ENCODE data around the gene ALKBH1. TPM values are rescaled to one million over a fixed set of nuclear protein-coding genes. Genes with fewer than 3 reads are reported as not detected.
A peak's percentile ranks its signal among the peaks of the same experiment; 100 is the strongest.
"Not testable (repeated sequence)": the region's sequence is repeated elsewhere in the genome, so short reads cannot be mapped to it uniquely, and the experiment has no call there.

Gene ALKBH1, protein sequence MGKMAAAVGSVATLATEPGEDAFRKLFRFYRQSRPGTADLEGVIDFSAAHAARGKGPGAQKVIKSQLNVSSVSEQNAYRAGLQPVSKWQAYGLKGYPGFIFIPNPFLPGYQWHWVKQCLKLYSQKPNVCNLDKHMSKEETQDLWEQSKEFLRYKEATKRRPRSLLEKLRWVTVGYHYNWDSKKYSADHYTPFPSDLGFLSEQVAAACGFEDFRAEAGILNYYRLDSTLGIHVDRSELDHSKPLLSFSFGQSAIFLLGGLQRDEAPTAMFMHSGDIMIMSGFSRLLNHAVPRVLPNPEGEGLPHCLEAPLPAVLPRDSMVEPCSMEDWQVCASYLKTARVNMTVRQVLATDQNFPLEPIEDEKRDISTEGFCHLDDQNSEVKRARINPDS
- polyA plus RNA-seq (ENCODE audit: insufficient read length) = 11.0 TPM

DNA sequence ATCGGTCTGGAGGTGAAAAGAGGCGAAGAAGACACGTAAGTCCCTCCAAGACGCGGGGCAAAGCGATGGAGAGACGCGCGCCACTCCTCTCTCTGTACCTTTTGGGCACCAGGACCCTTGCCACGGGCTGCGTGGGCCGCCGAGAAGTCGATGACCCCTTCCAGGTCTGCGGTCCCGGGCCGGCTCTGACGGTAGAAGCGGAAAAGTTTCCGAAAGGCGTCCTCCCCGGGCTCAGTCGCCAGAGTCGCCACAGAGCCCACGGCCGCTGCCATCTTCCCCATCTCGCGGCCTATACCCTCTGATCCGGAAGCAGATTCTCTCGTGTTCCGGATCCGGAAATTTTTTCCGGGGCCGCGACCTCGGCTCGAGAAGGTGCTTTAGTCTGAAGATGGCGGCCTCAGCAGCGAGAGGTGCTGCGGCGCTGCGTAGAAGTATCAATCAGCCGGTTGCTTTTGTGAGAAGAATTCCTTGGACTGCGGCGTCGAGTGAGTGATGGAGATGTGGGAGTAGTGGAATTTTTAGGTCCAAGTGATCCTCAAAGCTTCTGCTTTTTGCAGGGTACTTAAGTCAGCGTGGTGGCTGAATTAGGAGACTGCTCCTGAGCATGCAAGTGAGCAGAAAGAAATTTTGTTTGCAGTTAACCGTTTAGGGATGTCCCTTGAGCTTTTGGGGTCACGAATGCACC, at the start of gene ALKBH1, which contains the start of gene SLIRP:
Gene ALKBH1, minus strand, starts transcription at position 300 of the 685 bp plus-strand sequence. Its CDS starts 19 bp downstream, at position 281.
Gene SLIRP, plus strand, starts transcription at position 380 of the 685 bp plus-strand sequence. Its CDS starts 9 bp downstream, at position 389.
- peak; percentile 72 for DNase-seq (ENCODE audit: low read depth)

DNA sequence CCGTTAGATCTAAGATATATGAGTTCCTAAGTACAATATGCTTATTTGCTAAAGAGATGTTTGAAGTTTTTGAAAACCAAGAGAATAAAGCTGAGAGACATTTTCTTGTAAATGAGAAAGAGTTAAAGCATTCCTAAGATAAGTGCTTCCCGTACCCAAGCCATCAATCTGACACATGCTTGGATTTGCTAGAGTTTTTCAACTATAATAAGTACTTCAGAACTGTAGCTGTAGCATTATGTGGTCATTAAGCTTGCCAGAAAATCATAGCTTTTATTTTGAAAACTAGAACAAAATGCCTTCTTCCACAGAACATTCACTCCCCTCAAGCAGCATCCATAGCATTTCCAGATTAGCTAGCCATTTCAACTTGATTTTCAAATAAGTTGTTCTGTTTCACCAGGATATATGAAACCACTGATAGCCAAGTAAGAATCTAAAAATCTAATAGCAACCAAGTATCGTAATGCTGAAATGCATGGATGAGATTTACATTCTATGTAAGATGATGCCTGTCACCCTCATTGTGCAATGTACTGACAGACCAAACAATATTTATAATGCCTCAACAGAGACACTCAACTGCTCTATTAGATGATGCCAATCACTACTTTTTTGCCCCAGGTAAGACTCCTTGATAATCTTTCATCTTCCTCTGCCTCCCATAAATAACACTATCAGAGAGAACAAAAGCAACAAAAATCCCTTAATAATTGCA, 45.1 kb upstream of the ALKBH1 start:
- no peak for DNase-seq (ENCODE audit: low read depth)

DNA sequence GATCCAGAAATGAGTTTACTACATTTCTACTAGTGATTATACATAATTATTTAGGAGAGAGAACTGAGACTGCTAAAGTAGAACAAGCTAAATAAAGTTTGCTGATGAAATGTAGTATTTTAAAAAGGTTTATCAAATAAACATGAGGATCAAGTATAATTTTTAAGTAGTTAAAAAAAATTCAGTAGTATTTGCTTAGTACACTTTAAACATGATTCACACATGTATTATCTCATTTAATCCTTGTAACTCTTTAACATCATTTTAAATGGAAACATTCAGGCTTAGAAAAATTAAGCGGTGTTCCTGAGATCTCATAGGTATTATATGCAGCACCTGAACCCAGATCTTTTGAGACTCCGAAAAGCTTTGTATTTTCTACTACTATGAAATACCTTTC, 44.4 kb upstream of the ALKBH1 start:
- DNase-seq (ENCODE audit: low read depth) = no peak

DNA sequence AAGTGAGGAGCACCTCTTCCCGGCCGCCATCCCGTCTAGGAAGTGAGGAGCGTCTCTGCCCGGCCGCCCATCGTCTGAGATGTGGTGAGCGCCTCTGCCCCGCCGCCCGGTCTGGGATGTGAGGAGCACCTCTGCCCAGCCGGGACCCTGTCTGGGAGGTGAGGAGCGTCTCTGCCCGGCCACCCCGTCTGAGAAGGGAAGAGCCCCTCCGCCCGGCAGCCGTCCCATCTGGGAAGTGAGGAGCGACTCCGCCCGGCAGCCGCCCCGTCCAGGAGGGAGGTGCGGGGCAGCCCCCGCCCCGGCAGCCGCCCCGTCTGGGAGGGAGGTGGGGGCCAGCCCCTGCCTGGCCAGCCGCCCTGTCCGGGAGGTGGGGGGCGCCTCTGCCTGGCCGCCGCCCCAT, 39.6 kb upstream of the ALKBH1 start:
- DNase-seq (ENCODE audit: low read depth) = not testable (repeated sequence)

DNA sequence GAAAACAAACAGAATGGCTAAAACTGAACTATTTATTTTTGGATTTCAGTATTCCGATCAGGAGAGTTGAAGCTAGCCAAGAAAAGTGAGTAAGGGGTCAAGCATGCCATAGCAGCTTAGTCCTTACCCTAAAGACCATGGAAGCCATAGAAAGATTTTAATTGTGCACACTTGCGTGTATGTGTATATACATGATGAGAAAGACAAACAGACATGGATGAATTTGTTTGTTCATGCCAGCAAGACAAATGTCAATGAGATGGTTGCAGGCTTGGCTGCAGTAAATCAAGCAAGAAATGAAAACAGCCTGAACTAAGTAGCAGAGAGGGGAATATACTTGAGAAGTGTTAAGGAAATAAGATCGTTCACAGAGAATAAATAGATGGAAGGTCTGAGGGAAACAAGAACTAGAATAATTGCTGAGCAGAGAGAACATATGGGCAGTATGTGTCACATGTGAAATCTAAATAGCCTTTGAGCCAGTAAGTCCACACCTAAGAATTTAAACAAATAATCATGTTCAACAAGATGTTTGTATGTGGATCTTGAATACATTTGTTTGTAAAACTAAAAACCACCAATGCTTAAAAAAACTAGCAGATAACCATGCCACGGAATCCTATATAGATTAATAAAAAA, 38.4 kb upstream of the ALKBH1 start:
- DNase-seq (ENCODE audit: low read depth) = no peak

DNA sequence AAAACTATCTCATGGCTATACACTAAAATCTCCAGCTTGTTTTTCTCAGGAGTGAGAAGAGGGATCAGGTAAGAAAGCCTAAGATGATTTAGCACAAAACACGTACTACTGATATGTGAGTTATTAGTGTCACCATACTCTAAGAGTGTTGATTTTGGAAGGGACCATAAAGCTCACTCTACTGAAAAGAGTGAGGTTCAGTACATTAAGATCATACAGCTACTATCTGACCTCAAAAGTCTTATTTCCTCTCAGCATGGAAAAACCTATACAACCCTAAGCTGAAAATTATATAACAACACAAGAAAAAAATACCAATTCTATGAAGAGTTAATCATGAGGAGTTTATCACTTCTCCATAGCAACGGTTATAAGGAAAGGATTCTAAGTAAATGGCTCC, 33.6 kb upstream of the ALKBH1 start:
- no peak for DNase-seq (ENCODE audit: low read depth)

DNA sequence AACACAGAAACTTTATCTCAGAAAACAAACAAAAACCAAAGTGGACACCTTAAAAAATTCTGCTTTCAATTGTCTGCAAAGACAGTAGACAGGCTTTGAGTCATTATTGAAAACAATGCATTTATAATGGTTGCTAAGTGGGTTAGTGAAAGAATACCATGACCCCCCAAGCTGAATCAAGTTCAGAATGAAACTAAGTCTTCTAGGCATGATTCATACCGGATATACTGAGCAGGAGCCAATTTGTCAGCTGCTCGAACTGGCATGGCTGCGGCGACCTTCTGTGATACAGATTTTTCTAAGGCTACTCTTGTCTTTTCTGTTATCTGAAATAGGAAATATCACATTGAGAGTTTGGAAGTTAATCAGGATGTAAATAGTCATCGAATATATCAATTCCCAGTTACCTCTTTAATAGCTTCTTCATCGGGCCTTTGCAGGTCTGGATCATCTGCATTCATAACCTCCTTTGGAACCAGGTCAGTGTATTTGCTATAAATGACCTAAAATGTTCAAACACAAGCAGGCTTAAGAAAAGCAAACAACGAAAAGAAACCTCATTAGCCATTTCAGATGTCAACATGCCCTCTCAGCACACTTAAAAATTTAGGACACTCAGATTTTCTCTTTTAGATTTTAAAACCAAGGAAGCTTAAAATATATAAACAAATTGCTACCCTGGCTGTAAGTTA, 30.9 kb upstream of the ALKBH1 start:
- no peak for DNase-seq (ENCODE audit: low read depth)

DNA sequence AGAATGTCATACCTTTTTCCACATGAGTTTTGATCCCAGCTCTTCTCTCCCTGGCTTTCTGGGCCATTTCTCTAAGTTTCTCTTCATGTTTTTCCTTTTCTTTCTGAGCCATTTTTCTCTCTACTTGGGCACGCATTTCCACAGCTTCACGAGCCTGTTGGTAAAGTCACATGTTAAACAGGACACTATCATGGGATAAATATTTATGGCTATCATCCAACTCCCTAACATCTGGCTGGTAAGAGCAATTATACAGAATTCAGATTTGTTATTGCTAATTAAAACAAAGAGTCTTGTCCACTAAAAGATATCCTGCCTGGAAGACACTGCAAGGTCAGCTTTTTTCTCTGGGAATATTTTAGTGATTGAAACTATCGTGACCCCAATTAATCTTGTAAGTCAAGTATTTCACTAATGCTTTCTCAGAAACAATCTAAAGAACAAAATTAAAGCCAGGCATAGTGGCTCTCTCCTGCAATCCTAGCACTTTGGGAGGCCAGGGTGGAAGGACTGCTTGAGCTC, 23.2 kb upstream of the ALKBH1 start:
- DNase-seq (ENCODE audit: low read depth) = no peak

DNA sequence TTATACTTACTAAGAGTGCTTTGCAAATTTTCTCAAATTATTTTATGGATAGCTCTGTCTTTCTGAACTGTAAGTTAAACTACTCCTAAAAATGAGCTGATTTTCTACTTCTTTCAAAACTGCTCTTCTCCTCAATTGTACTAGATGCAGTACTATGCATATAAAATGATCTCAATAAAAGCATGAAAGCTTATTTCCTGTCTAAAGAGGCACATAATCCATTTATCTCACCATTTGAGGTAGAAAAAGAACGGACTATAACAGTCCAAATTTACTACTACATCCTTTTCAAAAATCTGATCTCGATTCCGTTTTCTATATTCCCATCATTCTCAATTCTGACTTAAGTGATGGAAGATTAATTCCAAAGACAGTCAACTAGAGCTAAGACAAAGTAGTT, 14.5 kb upstream of the ALKBH1 start:
- DNase-seq (ENCODE audit: low read depth) = no peak

DNA sequence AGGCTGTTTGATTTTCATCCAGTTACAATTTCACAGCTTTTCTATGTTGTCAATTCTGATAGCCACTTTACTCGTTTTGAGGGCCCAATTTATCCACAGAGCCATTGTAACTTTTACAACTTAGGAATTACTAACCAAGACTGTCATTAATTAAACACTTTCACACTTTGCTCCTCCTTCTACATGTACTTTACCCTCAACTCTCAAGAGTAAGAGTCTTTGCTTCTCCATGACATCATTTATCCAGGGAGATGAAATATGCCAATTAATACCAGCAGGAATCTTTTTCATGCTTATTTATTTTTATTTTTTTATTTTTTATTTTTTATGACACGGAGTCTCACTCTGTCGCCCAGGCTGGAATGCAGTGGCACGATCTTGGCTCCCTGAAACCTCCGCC, 13.6 kb upstream of the ALKBH1 start:
- DNase-seq (ENCODE audit: low read depth) = no peak

DNA sequence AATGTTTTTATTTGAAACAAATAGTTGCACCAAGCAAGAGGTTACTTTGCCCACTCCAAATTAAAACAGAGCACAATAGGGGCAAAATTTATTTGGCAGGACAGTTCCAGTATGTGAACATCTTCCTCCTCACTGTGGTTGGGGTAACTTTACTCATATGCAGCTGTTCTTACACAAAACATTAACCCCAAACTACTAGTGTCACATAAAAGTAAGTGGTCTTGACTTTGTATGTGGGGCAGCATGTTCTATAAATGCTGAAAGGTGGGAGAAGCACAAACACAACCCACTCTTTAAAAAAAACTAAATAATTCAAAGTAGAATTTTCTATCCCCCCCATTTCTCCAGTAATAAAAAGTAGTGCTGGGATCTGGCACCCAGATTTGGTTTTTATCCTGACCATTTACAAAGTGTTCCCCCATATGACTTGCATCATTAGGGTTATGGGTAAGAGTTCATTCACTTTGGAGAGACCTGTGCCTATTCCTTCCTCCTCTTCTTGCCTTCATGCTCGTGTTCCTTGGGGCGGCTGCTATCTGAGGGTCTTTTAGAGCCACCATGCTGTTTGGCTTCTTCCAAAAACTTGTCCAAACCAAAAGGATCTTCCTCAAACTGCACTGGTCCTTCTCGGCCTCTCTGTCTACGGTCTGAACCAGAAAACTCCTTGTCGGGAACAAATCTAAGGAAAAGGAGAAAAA, 9.9 kb upstream of the ALKBH1 start:
- no peak for DNase-seq (ENCODE audit: low read depth)

DNA sequence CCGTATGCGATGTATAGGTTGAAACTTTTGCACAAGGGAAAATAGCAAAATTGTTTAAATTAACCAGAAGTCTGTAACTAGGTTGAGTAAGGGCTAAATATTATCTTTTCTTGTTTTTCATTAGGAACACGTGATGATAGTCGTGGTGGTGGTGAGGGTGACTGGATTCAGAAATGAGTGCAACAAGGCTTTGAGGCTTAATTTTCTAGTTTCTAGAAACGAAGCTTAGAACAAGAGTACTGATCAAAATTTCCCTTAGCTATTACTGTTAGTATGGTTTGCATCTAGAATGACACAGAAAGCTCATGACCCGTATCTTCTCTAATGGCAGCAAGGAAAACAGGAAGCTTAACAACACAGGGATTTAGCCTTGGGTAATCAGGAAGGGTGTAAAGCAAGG, 7.1 kb upstream of the ALKBH1 start:
- no peak for DNase-seq (ENCODE audit: low read depth)

DNA sequence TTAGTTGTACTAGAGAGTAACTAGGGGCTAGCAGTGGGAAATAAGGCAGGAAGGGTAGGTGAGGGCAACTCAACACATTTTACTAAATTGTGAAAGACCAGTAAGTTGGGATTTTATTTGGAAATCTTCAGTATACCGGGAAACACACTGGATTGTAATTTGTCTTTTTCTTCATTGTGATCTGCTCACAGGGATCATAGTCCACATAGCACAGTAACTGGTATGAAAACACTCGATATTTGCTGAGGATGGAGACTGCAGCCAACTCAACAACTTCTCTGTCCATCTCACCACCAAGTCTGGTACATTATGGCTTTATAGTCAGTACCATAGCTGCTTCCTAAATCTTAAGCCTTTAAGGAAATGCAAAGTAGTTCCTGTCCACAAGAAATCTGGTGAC, 2.5 kb upstream of the ALKBH1 start:
- no peak for DNase-seq (ENCODE audit: low read depth)

DNA sequence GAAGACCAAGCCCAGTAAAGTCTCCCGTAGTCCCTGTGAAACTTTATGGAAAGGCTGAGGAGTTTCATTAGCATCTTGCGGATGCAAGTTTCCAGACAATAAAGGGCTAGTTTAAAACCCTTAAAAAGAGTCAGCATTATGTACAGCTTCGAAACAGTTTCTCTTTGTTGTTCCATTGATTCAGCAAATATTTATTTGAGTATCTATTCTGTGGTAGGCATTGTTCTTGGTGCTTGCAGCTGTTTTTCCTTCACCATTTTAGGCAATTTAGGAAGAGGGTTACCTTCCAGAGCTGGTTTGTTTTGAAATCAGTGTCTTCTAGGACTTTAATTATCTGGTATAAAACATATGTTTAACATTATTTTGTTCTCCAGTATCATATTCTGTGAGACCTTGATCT, 1.6 kb upstream of the ALKBH1 start:
- DNase-seq (ENCODE audit: low read depth) = no peak

DNA sequence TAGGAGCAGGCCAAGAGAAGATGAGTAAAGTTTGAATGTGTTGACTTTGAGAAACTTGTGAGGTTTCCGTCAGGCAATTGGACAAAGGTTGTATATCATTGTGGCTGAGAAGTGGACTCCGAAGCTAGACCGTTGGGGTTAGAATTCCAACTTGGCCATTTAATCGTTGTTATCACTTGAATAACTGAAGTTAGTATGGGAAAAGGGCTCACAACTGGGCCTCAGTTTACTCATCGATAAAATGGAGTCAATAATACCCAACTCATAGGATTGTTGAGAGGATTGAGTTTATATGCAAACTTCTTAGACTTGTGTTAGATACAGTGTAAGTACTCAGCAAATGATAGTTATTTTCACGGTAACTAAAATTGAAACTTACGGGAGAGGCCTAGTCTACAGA, 926 bp upstream of the ALKBH1 start:
- no peak for DNase-seq (ENCODE audit: low read depth)

DNA sequence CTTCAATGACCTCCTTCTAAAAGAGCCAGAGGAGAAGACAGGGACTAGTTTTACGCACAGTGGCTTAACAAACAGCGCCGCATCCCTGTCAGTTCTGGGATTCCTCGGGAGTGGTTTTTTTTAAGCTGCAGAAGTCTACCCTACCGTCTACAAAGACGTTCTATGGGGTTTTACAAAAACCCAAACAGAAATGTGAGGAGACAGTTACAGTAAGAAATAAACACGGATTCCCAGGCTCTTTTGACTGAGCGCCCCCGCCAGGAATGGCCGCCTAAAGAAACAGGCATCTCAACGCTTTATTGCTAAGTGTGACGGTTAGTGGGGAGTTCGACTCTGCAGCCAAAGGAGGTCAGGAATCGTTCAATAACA, 484 bp downstream of the ALKBH1 start:
- DNase-seq (ENCODE audit: low read depth) = peak; percentile 17

DNA sequence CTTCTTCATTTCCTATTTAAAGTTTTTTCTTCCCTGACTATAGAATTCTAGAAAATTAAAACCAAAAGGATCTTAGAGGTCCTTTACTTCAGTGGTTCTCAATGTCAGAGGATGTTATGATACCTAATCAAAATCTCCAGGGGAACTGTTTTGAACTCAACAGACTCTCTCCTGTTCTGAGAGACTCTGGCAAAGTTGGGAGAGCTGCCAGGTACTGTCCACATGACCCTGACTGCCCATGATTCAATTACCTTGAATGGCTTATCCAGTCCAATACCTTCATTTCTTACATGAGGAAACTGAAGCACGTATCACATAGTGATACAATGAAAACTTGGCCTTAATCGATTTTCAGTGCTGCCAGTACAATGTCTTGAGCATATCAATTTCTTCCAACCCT, 16.6 kb downstream of the ALKBH1 start:
- no peak for DNase-seq (ENCODE audit: low read depth)

DNA sequence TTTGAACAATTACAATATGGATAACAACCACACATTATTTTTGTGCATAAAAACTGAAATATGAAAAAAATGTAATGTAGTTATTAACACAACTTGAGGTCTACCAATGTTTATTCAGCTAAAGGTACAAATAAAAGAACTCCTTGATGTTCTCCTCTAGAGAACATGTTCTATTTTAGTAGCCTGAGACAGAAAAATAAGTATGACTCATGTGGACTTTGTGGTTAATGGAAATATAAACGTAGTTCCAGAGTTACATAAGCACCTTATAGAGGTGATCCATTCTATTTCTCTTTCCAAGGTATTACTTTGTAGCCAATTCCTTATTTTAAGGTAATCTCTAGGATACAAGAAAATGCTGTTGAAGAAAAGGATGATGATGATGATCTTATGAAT, 25.7 kb downstream of the ALKBH1 start:
- no peak for DNase-seq (ENCODE audit: low read depth)

DNA sequence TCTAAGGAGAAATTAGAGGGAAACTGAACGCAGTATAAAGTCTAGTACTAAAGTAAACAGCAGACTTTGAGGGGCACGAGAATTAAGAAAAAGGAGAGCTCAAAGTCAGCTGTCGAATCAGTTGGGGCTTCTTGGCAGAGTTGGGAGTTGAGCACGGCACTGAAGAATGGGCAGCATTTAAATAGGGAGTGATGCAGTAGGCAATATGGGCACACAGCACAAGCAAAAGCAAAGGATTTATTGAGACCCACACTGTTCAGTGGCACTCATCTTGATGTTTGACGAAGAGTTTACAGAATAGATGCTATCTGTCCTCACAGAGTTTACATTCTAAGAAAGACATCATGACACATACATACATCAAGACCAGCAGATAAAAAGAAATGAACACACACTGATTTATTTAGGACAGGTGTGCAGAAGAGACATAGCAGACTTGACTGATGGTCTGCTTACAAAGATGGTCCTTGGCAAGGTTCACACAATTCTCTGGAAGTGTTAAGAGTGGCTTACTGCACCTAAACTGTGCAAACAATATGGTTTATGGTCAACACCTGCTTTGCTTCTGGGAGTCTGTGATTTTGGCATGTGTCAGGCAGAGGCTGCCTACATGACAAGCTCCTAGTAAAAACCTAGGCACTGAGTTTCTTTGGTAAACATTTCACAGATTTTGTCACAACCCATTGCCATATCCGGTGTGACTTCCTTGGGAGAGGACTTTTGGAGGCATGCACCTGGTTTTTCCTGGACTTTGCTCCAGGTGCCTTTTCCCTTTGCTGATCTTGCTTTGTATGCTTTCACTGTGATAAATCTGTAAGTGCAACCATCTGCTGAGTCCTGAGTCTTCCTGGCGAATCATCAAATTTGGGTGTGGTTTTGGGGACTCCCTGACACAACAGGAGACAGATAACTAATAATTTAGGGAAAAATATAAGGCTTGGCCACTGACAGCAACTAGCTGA, 26.3 kb downstream of the ALKBH1 start:
- DNase-seq (ENCODE audit: low read depth) = no peak
